ENCODE measurements around the gene COX20.
A peak's percentile ranks its signal among the peaks of the same experiment; 100 is the strongest.
"Not testable (repeated sequence)": the region's sequence is repeated elsewhere in the genome, so short reads cannot be mapped to it uniquely, and the experiment has no call there.

COX20 gene, protein sequence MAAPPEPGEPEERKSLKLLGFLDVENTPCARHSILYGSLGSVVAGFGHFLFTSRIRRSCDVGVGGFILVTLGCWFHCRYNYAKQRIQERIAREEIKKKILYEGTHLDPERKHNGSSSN

DNA sequence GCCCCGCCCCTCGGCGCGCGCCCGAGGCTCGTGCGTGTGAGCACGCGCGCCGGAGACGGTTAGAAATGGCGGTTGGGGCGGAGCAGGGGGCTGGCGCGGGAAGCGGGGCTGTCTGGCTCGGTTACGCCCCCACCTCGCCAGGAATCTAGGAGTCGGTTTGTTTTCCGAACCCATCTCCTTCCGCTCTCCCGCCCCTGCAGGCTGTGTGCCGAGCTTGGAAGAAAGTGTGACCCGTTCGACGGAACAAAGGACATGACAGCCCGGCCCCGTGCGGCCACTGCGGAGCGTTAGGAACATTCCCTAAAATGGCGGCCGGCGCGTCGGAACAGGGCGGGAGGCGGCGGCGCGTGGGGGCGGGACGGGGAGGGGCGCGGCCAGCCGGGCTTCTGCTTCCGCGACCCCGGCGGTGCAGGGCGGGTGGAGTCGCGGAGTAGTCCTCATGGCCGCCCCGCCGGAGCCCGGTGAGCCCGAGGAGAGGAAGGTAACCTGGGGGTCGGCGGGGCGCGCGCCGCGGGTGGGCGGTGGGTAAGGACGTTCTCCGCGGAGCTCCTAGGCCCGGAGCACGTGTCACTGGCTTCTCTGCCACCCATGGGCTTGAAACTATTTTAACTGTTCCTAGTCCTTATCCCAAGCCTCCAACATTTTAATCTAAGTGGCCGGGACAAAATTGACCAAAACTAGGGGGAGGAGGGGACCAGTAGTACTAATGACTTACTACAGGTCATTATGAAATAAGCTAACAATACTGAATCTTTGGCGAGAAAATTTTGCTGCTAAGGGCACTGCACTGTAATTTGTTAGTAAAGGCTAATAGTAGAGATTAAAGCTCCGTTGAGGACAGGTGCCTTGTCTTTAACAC is at the start of gene COX20:
Gene COX20, plus strand, starts transcription at position 383 of the 859 bp plus-strand sequence. Its CDS starts 57 bp downstream, at position 440.
- DNase-seq (ENCODE audit: low read depth, low spot score), result peak; percentile 63

DNA sequence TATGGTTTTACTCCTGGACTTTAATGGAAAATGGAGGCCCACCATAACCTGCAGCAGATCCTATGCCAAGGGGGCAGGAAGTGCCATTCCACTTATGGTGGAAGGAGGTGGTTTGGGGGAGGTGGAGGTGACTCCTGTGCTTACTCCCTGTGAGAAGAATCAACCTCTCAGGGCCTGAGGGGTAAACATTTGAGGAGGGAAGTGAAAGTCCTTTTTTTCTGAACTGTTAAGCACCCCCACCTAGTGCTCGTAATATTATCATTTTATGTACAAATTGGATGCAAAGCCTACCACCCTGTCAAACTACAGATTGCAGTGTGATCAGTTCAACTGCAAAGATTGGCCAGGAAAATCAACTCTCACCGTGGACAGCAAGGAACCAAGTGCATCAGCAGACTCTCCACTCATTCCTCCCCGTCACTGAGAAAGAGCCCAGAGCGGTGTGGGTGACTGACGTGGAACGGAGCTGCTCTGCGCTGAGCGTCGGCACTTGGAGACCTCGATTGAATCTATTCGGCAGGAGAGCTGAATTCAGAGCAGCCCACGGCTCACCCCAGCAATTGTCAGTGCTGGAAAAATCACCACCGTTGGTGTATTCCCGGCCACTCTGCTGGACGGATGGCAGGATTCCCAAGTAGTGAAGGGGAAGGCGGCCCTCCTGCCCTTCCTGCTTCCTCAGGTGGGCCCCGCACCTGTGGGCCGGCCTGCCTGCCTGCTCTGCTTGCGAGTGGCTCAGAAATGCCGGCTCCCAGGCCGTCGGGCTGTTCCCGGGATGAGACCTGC is 46.8 kb upstream of the COX20 start:
- DNase-seq (ENCODE audit: low read depth, low spot score), result no peak

DNA sequence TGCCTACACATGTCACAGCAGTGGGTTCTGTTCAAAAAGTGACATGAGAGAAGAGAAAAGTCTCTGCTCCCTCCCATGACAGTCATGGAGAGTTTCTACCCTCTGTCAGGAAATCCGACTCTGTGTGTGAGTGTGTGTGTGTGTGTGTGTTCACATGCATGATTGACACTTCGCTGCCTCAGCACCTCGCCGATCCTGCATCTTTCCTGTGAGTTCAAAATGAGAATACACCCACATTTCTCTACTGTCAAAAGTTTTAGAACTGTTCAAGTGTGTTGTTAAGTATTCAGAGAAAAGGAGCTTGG is 46.2 kb upstream of the COX20 start:
- no peak for DNase-seq (ENCODE audit: low read depth, low spot score)

DNA sequence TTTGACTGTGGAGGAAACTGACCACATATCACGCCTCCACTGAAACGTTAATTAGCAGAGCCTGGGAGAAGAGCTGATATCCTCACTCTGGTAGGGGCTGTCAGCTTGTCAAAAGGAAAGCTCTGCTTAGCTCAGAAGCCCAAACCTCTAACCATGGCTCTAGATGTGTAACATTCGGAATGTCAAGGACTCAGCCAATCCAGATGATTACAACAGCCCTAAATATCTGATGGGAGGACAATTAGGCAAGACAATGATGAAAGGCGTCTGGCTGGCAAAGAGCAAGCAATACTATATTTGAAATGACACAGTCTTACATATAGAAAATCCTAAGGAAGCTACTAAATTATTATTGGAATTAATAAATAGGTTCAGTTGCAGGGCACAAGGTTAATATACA is 45.7 kb upstream of the COX20 start:
- DNase-seq (ENCODE audit: low read depth, low spot score), result no peak

DNA sequence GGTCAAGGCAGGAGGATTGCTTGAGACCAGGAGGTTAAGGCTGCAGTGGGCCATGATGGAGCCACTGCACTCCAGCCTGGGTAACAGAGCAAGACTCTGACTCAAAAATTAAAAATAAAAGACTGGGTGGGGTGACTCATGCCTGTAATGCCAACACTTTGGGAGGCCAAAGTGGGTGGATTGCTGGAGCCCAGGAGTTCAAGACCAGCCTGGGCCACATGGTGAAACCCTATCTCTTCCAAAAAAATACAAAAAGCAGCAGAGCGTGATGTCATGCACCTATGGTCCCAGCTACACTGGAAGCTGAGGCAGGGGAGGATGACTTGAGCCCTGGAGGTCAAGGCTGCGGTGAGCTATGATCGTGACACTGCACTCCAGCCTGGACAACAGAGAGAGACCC is 44.4 kb upstream of the COX20 start:
- DNase-seq (ENCODE audit: low read depth, low spot score), result no peak

DNA sequence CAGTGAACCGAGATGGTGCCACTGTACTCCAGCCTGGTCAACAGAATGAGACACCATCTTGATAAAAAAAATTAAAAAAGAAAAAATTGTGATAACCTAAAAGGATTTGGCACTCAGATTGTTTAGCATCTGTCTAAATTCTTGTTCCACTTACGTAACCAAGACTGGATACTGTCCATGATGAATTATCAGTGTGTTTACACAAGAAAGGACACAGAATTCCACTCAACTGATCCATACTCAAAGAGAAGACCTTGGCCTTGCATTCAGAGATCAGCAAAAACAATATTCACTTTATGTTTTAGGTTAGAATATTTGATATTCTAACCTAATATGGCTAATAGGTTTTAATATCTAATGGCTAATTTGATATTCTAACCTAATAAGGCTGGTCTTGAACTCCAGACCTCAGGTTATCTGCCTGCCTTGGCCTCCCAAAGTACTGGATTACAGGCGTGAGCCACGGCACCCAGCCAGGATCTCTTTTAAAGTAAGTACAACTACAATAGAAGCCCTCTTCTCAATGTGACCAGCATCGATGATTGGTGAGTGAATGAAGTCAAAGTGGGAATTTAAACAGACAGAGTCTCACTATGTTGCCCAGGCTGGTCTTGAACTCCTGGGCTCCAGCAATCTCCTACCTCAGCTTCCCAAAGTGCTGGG is 43.1 kb upstream of the COX20 start:
- DNase-seq (ENCODE audit: low read depth, low spot score), result no peak

DNA sequence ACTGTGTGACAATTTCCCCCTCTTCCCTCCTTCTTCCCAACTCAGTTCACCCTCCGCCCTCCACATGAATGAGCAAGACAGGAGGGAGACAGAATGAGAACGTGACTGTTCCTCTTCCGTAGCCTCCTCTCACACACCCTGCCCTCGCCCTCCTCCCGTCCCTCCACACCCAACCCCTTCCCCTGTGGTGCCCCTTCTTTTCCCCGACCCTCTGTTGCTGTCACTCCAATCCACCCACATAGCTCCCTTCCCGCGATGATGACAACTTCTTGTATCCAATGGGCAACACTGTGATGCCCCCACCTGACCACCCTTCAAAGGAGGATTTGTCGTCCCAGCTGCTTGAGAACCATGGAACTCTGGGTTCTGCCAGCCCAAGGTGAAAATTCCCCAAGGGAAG is 41.4 kb upstream of the COX20 start:
- no peak for DNase-seq (ENCODE audit: low read depth, low spot score)

DNA sequence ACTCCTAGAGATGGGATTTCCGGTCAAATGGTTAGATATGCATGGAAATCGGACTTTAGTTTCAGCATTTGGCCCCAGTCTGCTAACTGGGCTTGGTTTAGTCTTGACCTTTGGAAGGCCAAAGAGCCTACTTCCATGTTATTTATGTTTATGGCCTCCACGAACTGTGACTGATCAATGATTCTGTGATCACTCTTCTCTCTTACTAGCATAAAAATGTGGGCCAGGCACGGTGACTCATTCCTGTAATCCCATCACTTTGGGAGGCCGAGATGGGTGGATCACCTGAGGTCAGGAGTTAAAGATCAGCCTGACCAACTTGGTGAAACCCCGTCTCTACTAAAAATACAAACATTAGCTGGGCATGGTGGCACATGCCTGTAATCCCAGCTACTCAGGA is 40.9 kb upstream of the COX20 start:
- DNase-seq (ENCODE audit: low read depth, low spot score), result not testable (repeated sequence)

DNA sequence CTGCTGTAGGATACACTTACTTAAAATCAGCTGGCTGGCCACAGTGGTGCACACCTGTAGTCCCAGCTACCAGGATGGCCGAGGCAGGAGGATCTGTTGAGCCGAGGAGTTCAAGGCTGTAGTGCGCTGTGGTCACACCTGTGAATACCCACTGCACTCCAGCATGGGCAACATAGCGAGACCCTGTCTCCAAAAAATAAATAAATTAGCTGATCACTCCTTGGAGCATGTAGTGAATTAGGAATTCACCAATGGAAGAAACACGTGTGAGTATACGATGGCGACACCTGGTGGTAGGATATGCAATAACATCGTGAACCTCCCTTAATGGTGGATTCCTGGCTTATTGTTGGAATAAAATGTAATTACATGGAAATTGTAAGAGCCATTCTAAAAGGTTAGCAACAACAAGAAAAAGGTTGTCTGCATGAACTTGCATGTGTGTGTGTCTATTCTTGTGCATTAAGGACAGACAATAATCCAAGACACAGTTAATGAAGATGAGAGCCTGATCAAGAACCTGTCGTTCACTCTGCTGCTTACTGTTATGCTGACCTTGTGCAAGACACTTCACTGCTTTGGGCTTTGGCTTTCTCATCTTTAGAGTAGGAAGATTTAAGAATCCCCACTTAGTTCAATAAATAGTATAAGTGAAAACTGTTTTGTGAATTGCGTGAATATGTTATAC is 38.6 kb upstream of the COX20 start:
- DNase-seq (ENCODE audit: low read depth, low spot score), result no peak

DNA sequence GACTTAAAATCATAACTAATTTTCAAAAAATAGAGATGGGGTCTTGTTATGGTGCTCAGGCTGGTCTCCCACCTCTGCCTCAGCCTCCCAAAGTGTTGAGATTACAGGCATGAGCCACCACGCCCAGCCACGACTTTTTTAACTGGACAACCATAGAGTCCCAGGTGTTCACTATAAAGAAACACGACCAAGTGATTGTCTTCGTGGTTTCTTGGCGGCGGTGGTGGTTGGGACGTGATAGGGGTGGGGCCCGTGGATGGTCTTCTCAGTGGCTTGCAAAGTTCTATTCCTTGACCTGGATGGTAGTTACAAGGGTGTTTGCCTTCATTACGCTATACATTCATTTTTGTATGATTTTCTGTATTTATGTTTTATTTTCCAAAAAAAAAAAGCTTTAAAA is 34.6 kb upstream of the COX20 start:
- DNase-seq (ENCODE audit: low read depth, low spot score), result no peak

DNA sequence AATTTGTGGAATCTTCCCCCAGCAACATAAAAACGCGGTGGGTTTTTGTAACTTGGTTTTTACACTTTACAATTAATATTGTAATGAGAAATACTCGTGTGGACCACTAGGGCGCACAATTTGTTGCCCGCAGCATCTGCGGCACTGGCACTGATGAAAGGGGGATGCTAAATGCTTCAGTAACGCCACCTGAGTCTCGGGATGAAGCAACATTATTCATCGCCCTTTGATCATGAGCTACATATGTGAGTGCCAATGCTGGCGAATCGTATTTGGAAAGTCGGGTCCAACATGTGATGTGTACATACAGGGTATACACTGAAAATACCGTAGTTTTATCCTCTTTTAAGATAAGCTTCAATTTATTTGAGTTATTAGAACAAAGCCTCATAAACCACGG is 34.2 kb upstream of the COX20 start:
- DNase-seq (ENCODE audit: low read depth, low spot score), result no peak

DNA sequence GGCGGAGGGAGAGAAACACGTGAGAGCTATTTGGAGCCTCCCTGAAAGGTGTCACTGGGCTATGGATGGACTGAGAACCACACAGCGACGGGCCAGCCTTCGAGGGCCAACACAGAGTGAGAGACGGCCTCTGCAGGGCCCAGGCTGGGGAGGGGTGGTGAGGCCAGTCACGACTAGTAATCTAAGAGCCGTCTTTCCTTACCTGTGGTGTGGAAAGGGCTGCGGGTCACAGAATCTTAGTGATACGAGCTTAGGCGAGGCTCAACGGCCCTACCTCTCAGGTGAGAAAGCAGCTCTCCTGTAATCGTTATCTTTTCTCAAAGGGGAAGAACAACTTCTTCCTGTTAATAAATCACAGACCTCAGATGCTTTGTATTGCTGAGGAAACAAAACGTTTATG is 33.4 kb upstream of the COX20 start:
- DNase-seq (ENCODE audit: low read depth, low spot score), result no peak

DNA sequence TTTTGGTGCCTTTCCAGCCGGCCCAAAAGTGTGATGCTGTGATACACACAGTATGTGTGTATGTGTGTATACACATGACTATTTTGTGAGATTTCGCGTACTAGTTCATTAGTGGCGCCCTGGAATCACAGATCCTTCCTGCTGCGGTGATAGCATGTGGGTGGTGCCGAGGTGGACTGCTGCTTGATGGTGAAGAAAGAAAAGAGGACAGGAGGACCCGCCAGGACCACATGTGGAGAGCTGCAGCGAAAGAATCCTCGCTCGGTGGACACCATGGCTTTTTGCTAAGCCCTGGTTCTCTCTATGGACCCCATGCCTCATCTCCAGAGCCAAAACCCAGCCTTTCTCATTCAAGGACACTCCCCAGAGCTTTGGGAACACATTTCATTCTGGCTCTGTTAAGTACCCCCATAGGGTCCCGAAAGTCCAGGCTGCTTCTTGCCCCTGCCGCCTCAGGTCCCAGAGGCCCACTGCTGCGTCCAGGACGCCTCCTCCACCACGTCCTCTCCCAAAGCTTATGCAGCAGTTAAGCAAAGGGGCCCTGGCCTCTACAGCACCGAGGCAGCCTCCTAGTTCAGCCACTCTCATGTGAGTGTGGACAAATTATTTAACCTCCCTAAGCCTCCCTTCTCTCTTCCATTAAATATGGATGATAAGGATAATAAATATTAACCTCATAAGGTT is 32.8 kb upstream of the COX20 start:
- DNase-seq (ENCODE audit: low read depth, low spot score), result no peak

DNA sequence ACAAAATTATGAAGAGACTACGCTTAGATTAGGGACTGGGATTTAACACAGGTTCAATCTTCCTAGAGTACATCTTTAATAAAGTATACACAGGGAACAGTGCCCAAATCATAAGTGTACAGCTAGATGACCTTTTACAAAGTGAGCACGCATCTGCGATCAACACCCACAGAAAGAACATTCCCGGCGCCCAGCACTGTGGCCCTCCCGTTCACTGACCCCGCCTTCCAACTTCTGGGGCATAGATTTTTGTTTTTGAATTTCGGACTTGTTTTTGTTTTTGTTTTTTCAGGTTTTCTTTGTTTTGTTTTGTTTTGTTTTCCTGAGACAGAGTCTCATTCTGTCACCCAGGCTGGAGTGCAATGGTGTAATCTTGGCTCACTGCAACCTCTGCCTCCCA is 30.6 kb upstream of the COX20 start:
- no peak for DNase-seq (ENCODE audit: low read depth, low spot score)

DNA sequence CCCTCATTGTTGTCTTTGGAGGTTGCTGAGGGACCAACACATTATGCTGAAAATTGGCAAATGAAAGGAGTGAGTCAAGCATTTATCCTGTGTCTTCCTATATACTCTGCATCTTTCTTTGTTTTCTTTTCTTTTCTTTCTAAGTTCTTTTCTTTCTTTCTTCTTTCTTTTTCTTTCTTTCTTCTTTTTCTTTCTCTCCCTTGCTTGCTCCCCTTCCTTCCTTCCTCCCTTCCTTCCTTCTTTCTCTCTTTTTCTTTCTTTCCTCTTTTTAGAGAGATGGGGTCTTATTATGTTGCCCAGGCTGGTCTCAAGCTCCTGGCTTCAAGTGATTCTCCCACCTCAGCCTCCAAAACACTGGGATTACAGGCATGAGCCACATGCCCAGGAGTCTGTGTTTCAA is 28.3 kb upstream of the COX20 start:
- DNase-seq (ENCODE audit: low read depth, low spot score), result no peak

DNA sequence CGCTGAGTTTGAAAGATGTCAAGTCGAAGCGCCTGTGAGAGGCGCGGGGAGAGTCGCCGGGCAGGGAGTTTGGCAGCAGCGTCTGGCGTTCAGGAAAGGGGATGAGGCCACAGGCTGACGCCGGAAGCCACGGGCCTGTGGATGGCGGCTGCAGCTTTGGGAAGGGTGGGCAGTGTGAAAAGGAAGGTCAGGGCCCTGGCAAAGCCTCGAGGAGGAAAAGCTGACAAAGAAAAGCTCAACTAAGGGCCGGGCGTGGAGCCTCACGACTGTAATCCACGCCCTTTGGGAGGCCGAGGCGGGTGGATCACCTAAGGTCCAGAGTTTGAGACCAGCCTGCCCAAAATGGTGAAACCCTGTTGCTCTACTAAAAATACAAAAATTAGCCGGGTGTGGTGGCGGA is 25.2 kb upstream of the COX20 start:
- DNase-seq (ENCODE audit: low read depth, low spot score), result no peak

DNA sequence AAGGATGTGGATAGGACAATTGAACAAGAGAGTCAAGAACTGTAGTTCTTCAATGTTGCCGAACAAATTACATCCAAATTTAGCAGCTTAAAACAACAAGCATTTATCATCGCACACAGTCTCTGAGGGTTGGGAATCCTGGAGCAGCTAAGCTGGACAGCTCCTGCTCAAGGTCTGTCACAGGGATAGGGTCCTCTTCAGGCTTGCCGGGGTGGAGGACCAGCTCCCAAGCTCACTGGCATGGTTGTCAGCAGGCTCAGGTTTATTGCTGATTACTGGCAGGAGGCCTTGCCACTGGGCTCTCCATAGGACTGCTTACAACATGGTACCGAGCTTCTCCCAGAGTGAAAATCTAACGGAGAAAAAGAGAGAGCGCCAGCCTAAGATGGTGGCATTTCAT is 22.1 kb upstream of the COX20 start:
- DNase-seq (ENCODE audit: low read depth, low spot score), result no peak

DNA sequence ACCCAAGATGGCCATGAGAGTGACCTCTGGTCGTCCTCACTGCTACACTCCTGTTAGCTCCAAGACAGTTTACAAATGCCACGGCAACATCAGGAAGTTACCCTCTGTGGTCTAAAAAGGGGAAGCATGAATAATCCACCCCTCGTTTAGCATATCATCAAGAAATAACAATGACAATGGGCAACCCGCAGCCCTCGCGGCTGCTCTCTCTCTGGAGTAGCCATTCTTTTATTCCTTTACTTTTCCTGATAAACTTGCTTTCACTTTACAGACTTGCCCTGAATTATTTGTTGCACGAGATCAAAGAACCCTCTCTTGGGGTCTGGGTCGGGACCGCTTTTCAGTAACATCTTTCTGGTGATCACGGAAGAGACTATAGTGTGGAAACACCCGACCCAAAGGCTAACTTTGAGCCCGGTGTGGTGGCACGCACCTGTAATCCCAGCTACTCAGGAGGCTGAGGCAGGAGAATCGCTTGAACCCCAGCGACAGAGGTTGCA is 19.8 kb upstream of the COX20 start:
- DNase-seq (ENCODE audit: low read depth, low spot score), result no peak

DNA sequence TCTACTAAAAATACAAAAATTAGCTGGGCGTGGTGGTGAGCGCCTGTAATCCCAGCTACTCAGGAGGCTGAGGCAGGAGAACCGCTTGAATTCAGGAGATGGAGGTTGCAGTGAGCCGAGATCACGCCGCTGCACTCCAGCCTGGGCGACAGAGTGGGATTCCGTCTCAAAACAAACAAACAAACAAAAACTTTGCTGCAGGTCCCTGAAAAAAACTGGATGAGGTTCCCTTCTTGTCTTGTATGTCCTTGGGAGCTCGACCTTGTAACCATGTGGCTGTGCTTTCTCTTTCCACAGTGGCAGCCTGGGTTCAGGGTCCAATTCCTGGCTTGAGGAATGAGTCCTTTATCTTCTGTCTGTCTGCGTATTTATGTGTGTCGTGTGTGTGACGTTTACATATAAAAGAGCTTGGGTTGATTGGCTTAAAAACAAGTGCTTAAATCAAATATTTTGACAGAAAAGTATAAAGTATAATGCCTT is 18.0 kb upstream of the COX20 start:
- no peak for DNase-seq (ENCODE audit: low read depth, low spot score)

DNA sequence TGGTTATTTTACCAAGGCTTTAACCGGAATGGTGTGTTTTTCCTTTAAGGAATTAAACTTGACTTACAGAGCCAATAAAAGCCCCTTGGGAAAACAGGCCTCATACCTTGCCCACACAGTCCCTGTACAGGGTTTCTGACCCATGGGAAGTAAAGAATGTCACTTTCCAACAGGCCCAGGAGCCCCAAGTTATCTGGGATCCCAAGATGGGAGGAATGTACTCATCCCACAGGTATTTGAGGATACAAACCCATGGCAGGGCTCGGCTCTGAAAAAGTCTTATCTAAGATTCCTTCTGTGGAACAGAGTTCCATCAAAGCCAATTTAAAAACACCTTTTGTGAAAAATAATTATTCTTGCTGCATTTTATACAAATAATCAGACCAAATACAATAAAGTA is 15.3 kb upstream of the COX20 start:
- DNase-seq (ENCODE audit: low read depth, low spot score), result no peak

DNA sequence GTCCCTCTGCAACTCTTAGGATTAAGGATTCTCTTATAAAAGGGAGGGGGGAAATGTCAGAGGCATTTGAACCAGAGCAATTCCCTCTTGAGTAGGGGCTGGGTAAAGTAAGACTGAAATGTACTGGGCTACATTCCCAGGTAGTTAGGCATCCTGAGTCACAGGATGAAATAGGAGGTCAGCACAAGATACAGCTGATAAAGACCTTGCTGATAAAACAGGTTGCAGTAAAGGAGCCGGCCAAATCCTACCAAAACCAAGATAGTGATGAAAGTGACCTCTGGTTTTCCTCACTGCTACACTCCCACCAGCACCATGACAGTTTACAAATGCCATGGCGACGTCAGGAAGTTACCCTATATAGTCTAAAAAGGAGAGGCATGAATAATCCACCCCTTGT is 14.3 kb upstream of the COX20 start:
- no peak for DNase-seq (ENCODE audit: low read depth, low spot score)
